T-helper 1 cell treated with Interleukin-12 subunit alpha and Interleukin-12 subunit beta and Interleukin-4 antibody, amounts not matched to agents 30 ng/mL and 1 ng/mL, for 36 hours (primary cell): ENCODE results near the gene ADM2. TPM values are rescaled to one million over a fixed set of nuclear protein-coding genes. Genes with fewer than 3 reads are reported as not detected.

Source experiments
- intact Hi-C: fragments of 100-400 bp; cut with micrococcal nuclease; formaldehyde crosslinking; loops from one replicate; pipeline ENCODE4 v1.15.1; 2024
- total RNA-seq: library from RNA; stranded (reverse); gene quantifications from 2 replicates; pipeline ENCODE4 v1.2.3, GENCODE V29; 2022

ADM2 gene
- total RNA-seq, 1 donor from 2014 or later = 4.5 TPM

DNA sequence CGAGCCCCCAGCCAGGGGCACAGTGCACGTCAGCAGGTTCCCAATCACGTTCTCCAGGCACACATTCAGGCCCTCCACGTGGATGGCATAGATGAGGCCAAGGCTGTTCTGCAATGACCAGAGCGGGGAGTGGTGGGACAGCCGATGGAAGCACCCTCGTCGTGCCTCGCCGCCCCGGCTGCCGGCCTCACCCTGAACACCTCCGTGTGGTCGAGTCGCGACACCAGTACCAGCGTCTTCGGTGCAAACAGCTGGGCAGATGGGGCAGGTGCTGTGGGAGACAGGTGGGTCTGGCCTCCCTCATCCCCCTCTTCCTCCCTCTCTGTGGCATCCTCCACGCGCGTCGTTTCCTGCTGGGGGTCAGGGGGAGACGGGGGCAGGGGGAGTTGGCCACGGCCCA, 14.0 kb upstream of the ADM2 start:
- intact Hi-C loops = no loop called here

DNA sequence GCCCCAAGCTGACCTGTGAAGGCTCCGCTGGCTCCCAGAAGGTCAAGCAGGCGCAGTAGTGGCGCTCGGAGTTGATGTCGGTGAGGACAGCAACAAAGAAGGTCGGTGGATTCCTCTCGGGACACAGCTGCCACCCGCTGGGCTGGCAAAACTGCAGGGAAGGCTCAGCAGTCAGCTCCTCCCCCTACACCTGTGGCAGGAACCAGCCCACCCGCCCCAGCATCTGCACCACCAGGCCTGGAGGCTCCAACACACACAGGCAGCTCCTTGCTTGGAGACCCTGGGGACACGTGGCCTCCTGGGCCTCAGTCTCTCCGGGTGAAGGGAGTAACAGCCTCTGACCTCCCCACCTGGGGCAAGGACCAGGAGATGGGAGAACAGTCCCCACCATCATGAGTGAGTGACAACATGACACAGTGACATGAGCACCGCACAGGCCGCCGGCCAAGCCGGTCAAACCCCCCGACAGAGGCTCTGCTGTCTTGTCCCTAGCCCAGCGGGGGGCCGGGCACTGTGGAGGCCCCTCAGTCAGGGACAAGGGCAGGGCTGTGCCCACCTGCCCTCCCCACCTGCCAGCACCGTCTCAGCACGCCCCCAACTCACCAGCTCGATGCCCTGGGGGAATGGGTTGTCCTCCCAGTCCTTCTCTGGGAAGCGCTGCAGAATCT, 13.4 kb upstream of the ADM2 start:
- intact Hi-C loops = no loop called here

DNA sequence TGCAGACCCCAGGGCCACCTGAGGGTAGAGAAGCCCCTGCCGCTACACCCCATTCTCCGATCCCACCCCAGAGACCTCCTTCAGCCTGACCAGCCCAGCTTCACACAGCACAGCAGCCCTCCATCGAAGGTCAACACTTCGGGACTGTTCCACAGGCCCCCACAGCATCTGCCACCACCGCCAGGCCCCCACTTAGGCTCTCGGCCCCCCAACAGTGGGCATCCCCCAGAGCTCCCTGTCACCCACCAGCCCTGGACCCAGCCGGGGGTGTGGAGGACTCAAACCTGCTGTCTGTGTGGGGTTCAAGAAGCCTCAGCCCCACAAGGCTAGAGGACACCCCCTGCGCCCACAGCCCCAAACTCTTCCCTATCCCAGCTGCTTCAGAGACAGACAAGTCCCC, 12.7 kb upstream of the ADM2 start:
- intact Hi-C loops = loop anchor here (1.0 kb wide), 1 partner anchor 153 kb away; no protein-coding TSS in a partner anchor

DNA sequence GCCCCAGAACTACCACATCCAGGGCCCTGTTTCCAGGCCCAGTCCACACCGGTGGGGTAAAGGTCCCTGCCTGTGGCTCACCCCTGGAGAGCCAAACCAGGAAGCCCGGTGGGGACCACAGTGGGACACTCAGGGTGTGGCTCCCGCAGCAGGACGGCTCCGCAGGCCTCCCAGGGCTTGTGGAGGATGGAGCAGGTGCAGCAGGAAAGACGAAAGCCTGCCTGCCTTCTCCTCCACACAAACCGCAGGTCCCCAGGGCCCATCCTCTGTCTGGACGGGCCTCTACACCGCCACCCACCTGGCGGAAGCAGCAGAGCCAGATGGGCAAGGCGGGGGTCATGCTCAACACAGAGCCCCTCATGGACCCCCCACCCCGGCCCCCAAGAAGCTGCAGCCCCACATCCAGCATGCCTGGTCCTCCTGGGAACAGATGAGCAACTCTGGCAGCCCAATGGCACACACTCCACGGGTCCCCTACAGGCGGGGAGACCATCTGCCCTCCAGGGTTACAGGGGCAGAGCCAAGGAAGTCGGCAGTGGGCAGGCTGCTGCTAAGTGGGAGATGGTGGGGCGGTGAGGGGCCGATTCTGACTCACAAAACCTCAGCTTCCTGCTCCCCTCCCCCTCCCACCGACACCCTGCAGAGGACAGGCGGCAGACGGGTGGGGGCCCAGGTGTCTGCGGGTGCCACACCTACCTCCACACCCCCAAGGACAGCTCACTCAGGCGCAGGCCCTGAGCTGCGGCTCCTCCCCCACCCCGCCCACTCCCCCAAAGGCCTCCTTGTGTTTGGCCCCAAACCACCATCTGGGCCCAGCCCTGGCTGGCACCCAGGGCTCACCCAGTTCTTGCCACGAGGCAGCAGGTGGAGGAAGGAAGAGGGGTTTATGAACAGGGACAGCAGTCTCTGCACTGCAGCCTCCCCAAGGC, 11.7 kb upstream of the ADM2 start:
- intact Hi-C loops = loop anchor here (1.0 to 10.0 kb wide), 6 partner anchors 38 to 615 kb away; partner anchors contain the start of genes LMF2, PPP6R2, SCO2 and ZBED4

DNA sequence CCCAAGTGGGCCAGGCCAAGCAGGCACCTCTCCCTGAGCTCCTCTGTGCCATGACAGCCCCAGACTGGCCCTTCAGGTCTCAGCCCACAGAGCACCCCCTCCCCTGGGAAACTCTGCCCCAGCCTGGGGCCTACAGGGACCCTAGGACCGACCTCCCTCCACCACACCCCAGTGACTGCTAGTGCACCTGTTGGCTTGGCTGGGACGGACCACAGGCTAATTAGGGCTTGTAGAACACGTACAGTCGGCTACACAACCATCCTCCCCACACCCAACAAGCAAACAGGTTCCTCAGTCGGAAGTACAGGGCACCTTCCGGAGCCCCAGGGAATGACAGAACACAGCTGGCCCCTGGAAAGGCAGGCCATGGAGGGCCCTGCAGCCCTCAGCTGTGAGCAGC, 10.9 kb upstream of the ADM2 start:
- intact Hi-C loops = loop anchor here (1.0 to 10.0 kb wide), 5 partner anchors 37 to 616 kb away; partner anchors contain the start of genes LMF2, PPP6R2, SCO2 and ZBED4

DNA sequence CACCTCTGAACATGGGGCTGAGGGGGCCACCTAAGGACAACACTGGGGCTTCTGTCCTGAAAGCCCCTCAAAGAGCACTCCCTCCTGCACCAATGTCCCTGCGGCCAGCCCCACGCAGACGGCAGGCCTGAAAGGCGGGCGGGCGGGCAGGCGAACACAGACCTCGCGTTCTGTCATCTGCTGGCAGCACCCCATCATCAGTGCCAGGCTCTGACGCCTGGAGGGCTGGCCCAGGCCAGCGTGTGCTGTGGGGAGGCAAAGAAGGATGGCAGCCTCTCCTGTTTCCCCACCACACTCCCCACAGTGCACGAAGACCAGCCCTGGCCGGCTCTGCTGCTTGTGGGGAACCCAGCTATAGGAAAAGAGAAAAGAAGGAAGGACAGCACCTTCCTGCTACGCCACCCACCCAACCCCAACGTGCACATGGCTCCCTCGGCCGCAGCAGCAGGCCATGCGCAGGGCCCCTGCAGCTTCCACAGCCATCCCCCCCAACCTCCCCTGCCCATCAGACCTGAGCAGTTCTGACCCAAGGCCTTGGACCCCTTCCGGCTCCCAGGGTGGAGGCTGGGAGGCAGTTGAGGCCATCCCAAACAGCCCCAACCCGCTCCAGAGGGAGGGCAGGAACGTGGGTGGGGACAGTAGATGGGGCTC, 10.0 kb upstream of the ADM2 start:
- intact Hi-C loops = loop anchor here (5.0 to 10.0 kb wide), 4 partner anchors 56 to 617 kb away; partner anchors contain the start of genes PPP6R2, SCO2 and ZBED4

DNA sequence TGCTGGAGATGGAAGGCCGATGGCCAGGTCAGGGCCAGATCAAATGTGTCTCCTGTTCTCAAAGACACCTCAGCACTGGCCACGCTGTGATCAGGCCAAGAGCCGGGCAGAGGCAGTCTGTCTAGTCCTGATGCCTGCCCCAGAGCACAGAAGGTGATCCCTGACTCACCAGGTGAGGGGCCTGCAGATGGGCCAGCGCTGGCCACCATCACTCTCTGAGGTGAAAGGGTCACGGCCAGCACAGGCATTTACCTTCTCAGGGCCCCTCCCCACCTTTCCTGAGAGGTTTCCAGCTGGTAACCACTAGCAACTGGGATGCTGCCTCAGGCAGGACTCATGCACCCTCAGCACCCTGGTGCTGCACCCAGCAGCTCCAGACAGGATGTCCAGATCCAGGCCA, 9.4 kb upstream of the ADM2 start:
- intact Hi-C loops = loop anchor here (2.0 to 10.0 kb wide), 5 partner anchors 55 to 617 kb away; partner anchors contain the start of genes PPP6R2, SCO2, TUBGCP6 and ZBED4

DNA sequence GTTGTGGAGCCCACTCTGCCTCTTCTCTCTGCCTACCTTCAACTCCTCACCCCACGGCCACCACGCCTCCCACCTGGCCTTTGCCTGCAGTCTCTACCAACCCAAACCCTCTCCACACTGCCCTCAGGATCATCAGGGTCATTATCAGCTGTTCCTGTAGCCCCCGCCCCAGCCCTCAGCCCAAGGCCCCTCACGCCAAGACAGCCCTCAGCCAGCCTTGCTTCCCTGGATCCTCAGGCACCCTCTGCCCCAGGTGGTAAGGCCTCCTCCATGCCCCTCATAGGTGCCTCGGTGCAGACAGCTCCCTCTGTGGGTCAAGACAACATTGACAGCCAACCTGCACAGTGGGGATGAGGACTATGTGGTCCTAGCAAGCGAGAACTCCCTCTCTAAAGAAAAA, 8.3 kb upstream of the ADM2 start:
- intact Hi-C loops = loop anchor here (2.0 to 10.0 kb wide), 5 partner anchors 54 to 618 kb away; partner anchors contain the start of genes PPP6R2, SCO2, TUBGCP6 and ZBED4

DNA sequence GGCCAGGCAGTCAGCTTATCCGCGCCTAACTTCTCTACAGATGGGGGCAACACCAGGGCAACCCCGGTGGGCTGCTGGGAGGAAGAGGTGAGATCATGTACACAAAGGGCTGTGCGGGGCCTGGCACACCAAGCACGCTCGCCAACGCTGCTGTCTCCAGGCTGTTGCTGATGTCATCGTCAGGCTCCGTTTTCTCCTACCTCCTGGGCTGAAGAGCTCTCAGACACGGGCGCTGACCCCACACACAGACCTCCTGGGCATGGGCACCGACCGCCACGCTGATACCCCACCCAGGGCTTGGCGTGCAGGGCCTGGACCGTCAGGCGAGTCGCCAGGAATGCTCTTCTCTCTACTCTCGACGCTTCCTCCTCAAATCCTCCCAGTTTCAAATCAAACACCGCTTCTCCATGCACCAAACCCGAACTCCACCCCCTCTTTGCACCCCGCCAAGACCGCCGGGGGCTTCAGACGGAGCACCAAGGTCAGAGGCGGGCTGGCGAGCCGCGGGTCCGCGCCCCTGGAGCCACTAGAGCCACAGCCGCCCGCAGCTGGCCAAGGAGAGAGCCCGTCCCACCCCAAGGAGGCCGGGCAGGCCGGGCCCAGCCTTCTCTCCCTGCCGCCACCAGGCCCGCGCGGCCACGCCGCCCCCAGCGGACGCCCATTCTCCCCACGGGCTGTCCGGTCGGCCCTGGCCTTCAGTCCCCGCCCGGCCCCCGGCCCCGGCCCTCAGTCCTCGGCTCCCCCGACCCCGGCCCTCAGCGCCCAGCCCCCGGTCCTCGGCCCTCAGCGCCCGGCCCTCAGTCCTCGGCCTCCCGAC, 7.3 kb upstream of the ADM2 start:
- intact Hi-C loops = loop anchor here (1.0 to 10.0 kb wide), 6 partner anchors 53 to 619 kb away; partner anchors contain the start of genes PPP6R2, SCO2, SYCE3 and TUBGCP6

DNA sequence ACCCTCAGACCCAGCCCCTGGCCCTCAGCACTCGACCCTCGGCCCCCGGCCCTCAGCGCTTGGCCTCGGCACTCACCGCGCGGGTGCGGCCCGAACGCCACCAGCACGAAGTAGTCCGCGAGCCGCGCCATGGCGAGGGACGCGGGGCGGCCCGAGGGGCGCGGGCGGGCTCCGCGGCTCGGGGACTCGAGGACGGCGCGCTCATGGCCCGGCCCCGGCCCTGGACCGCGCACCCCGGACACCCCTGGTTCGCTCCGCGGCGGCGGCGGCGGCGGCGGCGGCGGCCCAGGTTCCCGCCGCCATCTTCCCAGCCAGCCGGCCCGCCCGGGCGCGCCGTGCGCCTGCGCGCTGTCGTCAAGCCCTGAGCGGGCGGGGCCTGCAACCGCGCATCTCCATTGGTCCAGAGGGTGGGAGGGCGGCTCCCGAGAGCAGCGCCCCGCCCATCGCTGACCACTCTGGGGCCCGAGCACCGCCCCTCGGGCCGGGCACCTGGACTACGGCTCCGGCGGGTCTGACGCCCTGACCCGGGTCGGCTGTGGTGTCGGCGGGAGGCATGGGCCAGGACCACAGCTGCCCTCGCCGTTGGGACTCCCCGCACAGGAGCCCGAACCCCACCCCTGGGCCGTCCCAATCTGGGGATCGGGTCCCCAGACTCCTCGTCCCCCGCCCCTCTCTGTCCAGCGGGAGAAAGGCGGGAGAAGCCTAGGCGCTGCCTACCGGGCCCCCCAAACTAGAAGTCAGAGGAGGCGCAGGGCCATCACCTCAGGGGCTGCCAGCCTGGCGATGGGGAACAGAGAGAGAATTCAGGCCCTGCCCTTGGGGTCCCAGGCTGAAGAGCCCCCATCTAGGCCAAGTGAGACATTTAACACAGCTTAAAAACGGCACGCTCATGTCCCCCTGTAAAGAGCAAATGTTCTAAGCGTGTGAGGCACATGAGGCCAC, 6.4 kb upstream of the ADM2 start, which contains the start of gene SBF1:
SBF1 (minus strand) TSS at position 326 of the 942 bp plus-strand sequence; CDS start at position 131, 195 bp downstream.
- intact Hi-C loops = loop anchor here (1.0 to 10.0 kb wide), 8 partner anchors 32 to 620 kb away; partner anchors contain the start of genes CHKB, LMF2, PPP6R2 and SCO2

DNA sequence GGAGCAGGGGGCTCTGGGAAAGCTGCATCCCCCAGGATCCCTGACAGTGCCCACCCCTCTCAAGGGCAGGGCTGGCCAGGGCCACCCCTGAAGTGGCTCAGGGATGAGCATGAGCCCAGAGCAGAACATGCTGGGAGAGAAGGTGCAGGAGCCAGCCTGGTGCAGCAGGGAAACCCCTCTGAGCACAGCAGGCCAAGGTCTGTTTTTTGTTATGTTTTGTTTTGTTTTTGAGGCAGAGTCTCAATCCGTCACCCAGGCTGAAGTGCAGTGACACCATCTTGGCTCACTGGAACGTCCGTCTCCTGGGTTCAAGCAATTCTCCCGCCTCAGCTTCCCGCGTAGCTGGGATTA, 5.7 kb upstream of the ADM2 start:
- intact Hi-C loops = loop anchor here (1.0 to 10.0 kb wide), 4 partner anchors 32 to 621 kb away; partner anchors contain the start of genes CHKB, LMF2 and ZBED4

DNA sequence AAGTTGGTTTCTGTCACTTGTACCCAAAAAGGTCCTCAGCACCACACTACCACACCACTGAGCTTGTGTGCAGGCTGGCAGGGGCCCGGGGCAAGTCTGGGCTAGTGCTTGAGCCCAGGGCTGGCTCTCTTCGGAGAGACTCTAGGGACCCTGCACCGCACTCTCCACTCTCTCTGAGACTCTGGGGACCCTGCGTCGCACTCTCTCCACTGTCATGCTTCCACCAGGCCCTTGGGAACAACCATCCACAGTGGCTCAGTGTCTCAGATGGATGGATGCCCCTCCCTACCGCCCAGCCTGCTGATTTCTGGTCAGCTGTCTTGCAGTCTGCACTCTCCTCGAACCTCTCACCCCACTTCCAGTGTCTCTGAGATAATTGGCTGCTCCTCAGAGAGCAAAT, 4.5 kb upstream of the ADM2 start:
- intact Hi-C loops = loop anchor here (10.0 kb wide), 1 partner anchor 622 kb away; the partner anchor contains the start of gene ZBED4

DNA sequence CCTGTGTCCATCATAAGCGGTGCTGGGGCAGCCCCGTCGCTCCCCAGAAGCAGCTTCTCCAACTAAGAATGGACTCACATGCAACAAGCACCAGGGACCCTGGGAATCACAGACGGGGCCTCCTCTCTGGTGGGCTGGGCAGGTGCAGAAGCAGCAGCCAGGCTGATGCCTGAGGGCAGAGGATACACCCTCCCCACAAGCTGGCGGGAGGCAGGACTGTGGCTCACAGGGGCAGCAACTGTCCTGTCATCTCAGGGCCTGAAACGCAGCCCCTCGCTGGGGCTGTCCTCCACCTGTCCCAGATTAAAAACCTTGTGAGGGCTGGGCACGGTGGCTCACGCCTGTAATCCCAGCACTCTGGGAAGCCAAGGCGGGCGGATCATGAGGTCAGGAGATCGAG, 3.4 kb upstream of the ADM2 start:
- intact Hi-C loops = loop anchor here (10.0 kb wide), 1 partner anchor 623 kb away; the partner anchor contains the start of gene ZBED4

DNA sequence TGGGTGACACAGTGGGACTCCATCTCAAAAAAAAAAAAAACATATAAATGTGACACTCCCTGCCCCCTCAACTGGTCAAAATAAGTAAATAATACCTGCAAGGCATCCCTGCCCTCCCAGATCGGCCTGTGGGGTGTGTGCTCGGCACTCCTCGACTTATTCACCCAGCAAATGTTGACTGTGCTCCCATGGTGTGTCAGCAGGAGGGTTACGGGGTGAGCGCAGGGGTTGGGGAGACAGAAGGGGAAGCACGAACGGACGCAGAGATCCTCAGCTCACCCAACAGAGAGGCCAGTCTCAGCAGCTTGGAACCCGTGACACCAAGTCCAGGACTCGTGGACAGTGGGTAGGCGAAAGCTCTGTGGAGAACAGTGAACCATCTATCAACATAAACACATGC, 1.6 kb upstream of the ADM2 start:
- intact Hi-C loops = loop anchor here (10.0 kb wide), 1 partner anchor 625 kb away; the partner anchor contains the start of gene ZBED4

DNA sequence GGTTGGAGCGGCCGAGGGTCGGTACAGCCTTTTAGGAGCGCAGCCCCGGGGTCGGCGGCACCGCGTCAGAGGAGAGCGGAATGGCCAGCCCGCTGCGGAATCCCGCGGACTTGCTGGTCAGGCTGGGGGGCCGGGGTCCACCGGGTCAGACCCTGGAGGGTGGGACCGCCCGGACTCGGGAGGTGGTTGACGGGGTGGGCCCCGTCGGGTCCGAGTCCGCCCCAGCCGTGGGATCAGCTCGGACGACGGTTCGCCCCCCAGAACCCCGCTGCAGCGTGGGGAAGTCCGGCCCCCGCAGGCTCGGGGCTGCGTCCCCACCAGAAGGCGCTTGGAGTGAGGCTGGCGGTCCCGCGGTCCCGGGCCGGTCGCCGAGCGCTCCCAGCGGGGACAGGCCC, 301 bp upstream of the ADM2 start:
- intact Hi-C loops = no loop called here

DNA sequence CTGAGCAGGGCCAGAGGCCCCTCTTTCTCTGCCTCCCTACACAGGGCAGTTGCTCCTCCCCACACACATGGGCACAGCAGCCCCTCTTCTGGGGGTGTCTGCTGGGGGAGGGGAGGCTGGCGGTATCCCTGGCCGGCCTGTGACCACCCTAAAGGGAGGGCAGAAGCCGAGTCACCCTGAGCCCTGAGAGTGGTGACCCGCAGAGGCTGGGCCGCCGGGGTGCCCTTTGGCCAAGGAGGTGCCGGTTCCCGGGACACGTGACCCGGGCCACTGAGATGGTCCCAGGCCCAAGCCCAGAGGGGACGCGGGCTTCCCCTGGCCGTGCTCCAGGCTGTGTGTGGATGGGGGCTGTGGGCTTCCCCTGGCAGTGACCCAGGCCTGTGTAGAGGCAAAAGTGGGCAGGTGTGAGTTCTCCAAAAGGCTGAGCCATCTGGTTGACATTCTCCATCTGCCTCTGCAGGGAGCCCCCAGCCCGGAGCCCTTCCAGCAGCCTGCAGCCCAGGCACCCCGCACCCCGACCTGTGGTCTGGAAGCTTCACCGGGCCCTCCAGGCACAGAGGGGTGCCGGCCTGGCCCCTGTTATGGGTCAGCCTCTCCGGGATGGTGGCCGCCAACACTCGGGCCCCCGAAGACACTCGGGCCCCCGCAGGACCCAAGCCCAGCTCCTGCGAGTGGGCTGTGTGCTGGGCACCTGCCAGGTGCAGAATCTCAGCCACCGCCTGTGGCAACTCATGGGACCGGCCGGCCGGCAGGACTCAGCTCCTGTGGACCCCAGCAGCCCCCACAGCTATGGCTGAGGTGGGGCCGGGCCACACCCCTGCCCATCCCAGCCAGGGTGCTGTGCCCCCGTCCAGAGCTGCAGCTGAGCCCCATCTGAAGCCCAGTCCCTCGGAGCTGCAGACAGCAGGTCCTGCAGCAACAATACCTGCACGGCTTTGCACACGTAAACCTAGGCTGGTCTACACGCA, 1.0 kb downstream of the ADM2 start:
- intact Hi-C loops = no loop called here

DNA sequence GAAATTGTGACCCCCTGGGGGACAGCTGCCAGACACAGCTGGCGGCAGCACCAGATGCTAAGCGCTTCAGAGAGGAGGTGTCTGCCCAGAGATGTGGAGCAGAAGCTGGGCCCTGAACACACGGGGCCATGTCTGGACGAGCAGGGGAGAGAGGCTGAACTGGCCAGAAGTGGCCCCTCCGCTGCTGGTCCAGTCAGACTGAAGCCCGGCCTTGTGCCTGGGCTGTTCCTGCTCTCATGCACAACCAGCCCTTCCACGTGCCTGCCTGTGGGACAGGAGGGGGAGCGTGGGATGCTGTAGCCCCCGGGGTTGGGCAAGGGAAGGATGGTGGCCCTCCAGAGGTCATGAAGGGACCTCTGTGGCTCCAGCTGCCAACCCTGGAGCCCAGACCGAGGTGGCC, 1.8 kb downstream of the ADM2 start:
- intact Hi-C loops = no loop called here

DNA sequence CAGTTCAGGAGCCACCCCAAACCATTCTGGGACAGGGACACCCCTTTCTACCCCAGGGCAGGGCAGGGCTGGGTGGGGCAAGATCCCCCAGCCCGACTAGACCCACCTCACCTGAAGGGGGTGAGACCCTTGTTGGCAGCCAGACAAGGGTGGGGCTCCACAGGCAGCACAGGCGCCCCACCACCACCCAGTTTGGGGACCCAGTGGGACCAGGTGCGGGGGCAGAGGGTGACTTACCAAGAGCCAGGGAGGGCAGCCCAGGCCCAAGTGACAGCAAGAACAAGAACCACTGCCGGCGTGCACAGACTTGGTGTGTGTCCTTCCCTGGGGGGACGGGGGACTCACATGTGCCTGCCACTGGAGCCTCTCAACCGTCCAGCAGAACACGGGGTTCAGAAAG, 2.2 kb downstream of the ADM2 start:
- intact Hi-C loops = no loop called here
